ENCODE measurements around the gene SCD5. TPM values are rescaled to one million over a fixed set of nuclear protein-coding genes. Genes with fewer than 3 reads are reported as not detected.

The SCD5 gene
- total and polyA plus RNA-seq, 2 experiments from 2014 or later = 0.79 to 1.6 TPM

GRCh38 chr4:82610041-82610440, 188.6 kb downstream of the SCD5 start:
- Mint-ChIP-seq H3K27me3 (ENCODE audit: insufficient read depth, low read depth, poor library complexity) (peaks cover 5% of the 10 kb centered on the region), H3K4me1 (no peaks in the 10 kb centered on the region), H3K4me3 (no peak overlapping the region), H3K27ac (no peak overlapping the region), H3K36me3 (ENCODE audit: low read depth) (no peaks in the 10 kb centered on the region), H3K9me3 (no peaks in the 10 kb centered on the region)
- H3K9me2 ChIP-seq (ENCODE audit: insufficient read depth) = no peaks in the 10 kb centered on the region
- no peaks in the 10 kb centered on the region for H3K36me3 ChIP-seq (ENCODE audit: insufficient read depth)
- no peaks in the 10 kb centered on the region for H3F3A ChIP-seq (replicated peaks; ENCODE audit: low read depth)
- no peak overlapping the region for H3K4me2 ChIP-seq
- H3K4me1 ChIP-seq (ENCODE audit: insufficient read depth) = no peaks in the 10 kb centered on the region
- TF ChIP-seq ZNF114 (CRISPR knock-in tag; IDR thresholded peaks at IDR 0.05) (no peak), ZNF331 (CRISPR knock-in tag; IDR thresholded peaks at IDR 0.05; ENCODE audit: low read depth) (no peak), STAT1 (IDR thresholded peaks at IDR 0.05; ENCODE audit: unreplicated experiment) (no peak), CREB1 (CRISPR knock-in tag; IDR thresholded peaks at IDR 0.05; ENCODE audit: low read depth) (no peak), JUNB (IDR thresholded peaks at IDR 0.05; ENCODE audit: unreplicated experiment) (no peak), POLR2AphosphoS5 (IDR thresholded peaks at IDR 0.05; ENCODE audit: low read depth) (no peak)
- TF ChIP-seq, protein P1, sequence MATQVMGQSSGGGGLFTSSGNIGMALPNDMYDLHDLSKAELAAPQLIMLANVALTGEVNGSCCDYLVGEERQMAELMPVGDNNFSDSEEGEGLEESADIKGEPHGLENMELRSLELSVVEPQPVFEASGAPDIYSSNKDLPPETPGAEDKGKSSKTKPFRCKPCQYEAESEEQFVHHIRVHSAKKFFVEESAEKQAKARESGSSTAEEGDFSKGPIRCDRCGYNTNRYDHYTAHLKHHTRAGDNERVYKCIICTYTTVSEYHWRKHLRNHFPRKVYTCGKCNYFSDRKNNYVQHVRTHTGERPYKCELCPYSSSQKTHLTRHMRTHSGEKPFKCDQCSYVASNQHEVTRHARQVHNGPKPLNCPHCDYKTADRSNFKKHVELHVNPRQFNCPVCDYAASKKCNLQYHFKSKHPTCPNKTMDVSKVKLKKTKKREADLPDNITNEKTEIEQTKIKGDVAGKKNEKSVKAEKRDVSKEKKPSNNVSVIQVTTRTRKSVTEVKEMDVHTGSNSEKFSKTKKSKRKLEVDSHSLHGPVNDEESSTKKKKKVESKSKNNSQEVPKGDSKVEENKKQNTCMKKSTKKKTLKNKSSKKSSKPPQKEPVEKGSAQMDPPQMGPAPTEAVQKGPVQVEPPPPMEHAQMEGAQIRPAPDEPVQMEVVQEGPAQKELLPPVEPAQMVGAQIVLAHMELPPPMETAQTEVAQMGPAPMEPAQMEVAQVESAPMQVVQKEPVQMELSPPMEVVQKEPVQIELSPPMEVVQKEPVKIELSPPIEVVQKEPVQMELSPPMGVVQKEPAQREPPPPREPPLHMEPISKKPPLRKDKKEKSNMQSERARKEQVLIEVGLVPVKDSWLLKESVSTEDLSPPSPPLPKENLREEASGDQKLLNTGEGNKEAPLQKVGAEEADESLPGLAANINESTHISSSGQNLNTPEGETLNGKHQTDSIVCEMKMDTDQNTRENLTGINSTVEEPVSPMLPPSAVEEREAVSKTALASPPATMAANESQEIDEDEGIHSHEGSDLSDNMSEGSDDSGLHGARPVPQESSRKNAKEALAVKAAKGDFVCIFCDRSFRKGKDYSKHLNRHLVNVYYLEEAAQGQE (IDR thresholded peaks at IDR 0.05; ENCODE audit: unreplicated experiment) = no peak
- no peaks in the 10 kb centered on the region for H3K27me3 ChIP-seq (ENCODE audit: insufficient read depth)
- no peak for ATAC-seq
- H3K27ac ChIP-seq (ENCODE audit: low read depth) = no peak overlapping the region
- no peak overlapping the region for H3K4me3 ChIP-seq
- no peak for DNase-seq (ENCODE audit: low spot score)
- no peaks in the 10 kb centered on the region for H4K20me1 ChIP-seq (replicated peaks; ENCODE audit: insufficient read depth)
- H3K79me2 ChIP-seq (replicated peaks; ENCODE audit: insufficient read depth) = no peaks in the 10 kb centered on the region
- H2AFZ ChIP-seq = no peak overlapping the region

- Mint-ChIP-seq H3K4me3 (no peak overlapping the region), H3K27ac (no peak overlapping the region), H3K4me1 (no peaks in the 10 kb centered on the region), H3K9me3 (no peaks in the 10 kb centered on the region), H3K27me3 (ENCODE audit: insufficient read depth, low read depth, poor library complexity) (peaks cover 3% of the 10 kb centered on the region), H3K36me3 (ENCODE audit: low read depth) (no peaks in the 10 kb centered on the region)
- H2AFZ ChIP-seq = no peak overlapping the region
- no peaks in the 10 kb centered on the region for H3K4me1 ChIP-seq (ENCODE audit: insufficient read depth)
- no peak overlapping the region for H3K4me3 ChIP-seq
- H3K4me2 ChIP-seq = no peak overlapping the region
- H3K9me2 ChIP-seq (ENCODE audit: insufficient read depth) = no peaks in the 10 kb centered on the region
- no peak overlapping the region for H3K27ac ChIP-seq (ENCODE audit: low read depth)
- ATAC-seq = peak; percentile 65; the same call in 2 of the 3 replicates
- H3K79me2 ChIP-seq (replicated peaks; ENCODE audit: insufficient read depth) = no peaks in the 10 kb centered on the region
- no peaks in the 10 kb centered on the region for H3K27me3 ChIP-seq (ENCODE audit: insufficient read depth)
- no peaks in the 10 kb centered on the region for H4K20me1 ChIP-seq (replicated peaks; ENCODE audit: insufficient read depth)
- no peaks in the 10 kb centered on the region for H3F3A ChIP-seq (replicated peaks; ENCODE audit: low read depth)
- DNase-seq (ENCODE audit: low spot score) = no peak
- H3K36me3 ChIP-seq (ENCODE audit: insufficient read depth) = no peaks in the 10 kb centered on the region
- TF ChIP-seq STAT1 (IDR thresholded peaks at IDR 0.05; ENCODE audit: unreplicated experiment) (no peak), ZNF331 (CRISPR knock-in tag; IDR thresholded peaks at IDR 0.05; ENCODE audit: low read depth) (no peak), ZNF114 (CRISPR knock-in tag; IDR thresholded peaks at IDR 0.05) (no peak), POLR2AphosphoS5 (IDR thresholded peaks at IDR 0.05; ENCODE audit: low read depth) (no peak), EZH2phosphoT487 (IDR thresholded peaks at IDR 0.05; ENCODE audit: unreplicated experiment) (no peak), NANOG (IDR thresholded peaks at IDR 0.05; ENCODE audit: borderline replicate concordance) (no peak), JUNB (IDR thresholded peaks at IDR 0.05; ENCODE audit: unreplicated experiment) (no peak)
- TF ChIP-seq, protein P2, sequence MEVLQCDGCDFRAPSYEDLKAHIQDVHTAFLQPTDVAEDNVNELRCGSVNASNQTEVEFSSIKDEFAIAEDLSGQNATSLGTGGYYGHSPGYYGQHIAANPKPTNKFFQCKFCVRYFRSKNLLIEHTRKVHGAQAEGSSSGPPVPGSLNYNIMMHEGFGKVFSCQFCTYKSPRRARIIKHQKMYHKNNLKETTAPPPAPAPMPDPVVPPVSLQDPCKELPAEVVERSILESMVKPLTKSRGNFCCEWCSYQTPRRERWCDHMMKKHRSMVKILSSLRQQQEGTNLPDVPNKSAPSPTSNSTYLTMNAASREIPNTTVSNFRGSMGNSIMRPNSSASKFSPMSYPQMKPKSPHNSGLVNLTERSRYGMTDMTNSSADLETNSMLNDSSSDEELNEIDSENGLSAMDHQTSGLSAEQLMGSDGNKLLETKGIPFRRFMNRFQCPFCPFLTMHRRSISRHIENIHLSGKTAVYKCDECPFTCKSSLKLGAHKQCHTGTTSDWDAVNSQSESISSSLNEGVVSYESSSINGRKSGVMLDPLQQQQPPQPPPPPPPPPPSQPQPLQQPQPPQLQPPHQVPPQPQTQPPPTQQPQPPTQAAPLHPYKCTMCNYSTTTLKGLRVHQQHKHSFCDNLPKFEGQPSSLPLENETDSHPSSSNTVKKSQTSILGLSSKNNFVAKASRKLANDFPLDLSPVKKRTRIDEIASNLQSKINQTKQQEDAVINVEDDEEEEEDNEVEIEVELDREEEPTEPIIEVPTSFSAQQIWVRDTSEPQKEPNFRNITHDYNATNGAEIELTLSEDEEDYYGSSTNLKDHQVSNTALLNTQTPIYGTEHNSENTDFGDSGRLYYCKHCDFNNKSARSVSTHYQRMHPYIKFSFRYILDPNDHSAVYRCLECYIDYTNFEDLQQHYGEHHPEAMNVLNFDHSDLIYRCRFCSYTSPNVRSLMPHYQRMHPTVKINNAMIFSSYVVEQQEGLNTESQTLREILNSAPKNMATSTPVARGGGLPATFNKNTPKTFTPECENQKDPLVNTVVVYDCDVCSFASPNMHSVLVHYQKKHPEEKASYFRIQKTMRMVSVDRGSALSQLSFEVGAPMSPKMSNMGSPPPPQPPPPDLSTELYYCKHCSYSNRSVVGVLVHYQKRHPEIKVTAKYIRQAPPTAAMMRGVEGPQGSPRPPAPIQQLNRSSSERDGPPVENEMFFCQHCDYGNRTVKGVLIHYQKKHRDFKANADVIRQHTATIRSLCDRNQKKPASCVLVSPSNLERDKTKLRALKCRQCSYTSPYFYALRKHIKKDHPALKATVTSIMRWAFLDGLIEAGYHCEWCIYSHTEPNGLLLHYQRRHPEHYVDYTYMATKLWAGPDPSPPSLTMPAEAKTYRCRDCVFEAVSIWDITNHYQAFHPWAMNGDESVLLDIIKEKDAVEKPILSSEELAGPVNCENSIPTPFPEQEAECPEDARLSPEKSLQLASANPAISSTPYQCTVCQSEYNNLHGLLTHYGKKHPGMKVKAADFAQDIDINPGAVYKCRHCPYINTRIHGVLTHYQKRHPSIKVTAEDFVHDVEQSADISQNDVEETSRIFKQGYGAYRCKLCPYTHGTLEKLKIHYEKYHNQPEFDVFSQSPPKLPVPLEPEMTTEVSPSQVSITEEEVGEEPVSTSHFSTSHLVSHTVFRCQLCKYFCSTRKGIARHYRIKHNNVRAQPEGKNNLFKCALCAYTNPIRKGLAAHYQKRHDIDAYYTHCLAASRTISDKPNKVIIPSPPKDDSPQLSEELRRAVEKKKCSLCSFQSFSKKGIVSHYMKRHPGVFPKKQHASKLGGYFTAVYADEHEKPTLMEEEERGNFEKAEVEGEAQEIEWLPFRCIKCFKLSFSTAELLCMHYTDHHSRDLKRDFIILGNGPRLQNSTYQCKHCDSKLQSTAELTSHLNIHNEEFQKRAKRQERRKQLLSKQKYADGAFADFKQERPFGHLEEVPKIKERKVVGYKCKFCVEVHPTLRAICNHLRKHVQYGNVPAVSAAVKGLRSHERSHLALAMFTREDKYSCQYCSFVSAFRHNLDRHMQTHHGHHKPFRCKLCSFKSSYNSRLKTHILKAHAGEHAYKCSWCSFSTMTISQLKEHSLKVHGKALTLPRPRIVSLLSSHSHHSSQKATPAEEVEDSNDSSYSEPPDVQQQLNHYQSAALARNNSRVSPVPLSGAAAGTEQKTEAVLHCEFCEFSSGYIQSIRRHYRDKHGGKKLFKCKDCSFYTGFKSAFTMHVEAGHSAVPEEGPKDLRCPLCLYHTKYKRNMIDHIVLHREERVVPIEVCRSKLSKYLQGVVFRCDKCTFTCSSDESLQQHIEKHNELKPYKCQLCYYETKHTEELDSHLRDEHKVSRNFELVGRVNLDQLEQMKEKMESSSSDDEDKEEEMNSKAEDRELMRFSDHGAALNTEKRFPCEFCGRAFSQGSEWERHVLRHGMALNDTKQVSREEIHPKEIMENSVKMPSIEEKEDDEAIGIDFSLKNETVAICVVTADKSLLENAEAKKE (CRISPR knock-in tag; IDR thresholded peaks at IDR 0.05) = no peak
Measured at GRCh38 chr4:82606622-82607021, 192.0 kb downstream of the SCD5 start.

All from GM23338 (cell line).